Neuronal stem cell (in vitro differentiated cells): ENCODE data around the gene LRRC4.

ENCODE experiments used
- DNase-seq: peaks from one replicate; pipeline ENCODE4 v3.0.0-alpha.2; 2013; ENCODE audit warnings: low spot score
- H2AFZ ChIP-seq: one replicate; pipeline ENCODE4 v1.6.1; 2013; ENCODE audit warnings: mild to moderate bottlenecking, low read length, inconsistent platforms
- H2AK5ac ChIP-seq: 2 replicates; pipeline ENCODE4 v1.6.1; 2013; ENCODE audit warnings: low read depth, mild to moderate bottlenecking, inconsistent platforms, low read length, moderate library complexity, mixed read lengths
- H2BK120ac ChIP-seq: 2 replicates; pipeline ENCODE4 v1.6.1; 2013; ENCODE audit warnings: low read depth, mild to moderate bottlenecking, inconsistent platforms, low read length, moderate library complexity, mixed read lengths
- H2BK12ac ChIP-seq: one replicate; pipeline ENCODE4 v1.6.1; 2013; ENCODE audit warnings: low read length, inconsistent platforms
- H2BK15ac ChIP-seq: 2 replicates; pipeline ENCODE4 v1.6.1; 2013; ENCODE audit warnings: mild to moderate bottlenecking, low read length, inconsistent platforms, mixed read lengths
- H2BK5ac ChIP-seq: one replicate; pipeline ENCODE4 v1.6.1; 2013; ENCODE audit warnings: inconsistent platforms, mild to moderate bottlenecking, low read length, moderate library complexity
- H3K14ac ChIP-seq: one replicate; pipeline ENCODE4 v1.6.1; 2013; ENCODE audit warnings: low read length, inconsistent platforms
- H3K18ac ChIP-seq: 2 replicates; pipeline ENCODE4 v1.6.1; 2013; ENCODE audit warnings: low read length, inconsistent platforms
- H3K23ac ChIP-seq: 2 replicates; pipeline ENCODE4 v1.6.1; 2013; ENCODE audit warnings: low read depth, mild to moderate bottlenecking, mixed read lengths, low read length, inconsistent platforms; ENCODE audit not compliant: poor library complexity
- H3K27ac ChIP-seq: replicated peaks from 3 replicates; pipeline ENCODE4 v1.5.1; 2013; ENCODE audit warnings: low read length, inconsistent platforms
- H3K27me3 ChIP-seq, 3 experiments: 2 replicates each; pipeline ENCODE4 v1.6.1; 2013; ENCODE audit warnings: low read length in 3 of 3, mild to moderate bottlenecking in 2 of 3, inconsistent platforms in 1 of 3, low read depth in 1 of 3, mixed read lengths in 1 of 3, moderate library complexity in 1 of 3; ENCODE audit not compliant: control insufficient read depth in 3 of 3, insufficient read depth in 3 of 3
- H3K36me3 ChIP-seq, 2 donors: replicated peaks in 1 of 2; 2 replicates each; pipeline ENCODE4 v1.6.1; 2013; ENCODE audit warnings: low read length in 2 of 2; ENCODE audit not compliant: control insufficient read depth in 2 of 2, insufficient read depth in 2 of 2
- H3K4ac ChIP-seq: 2 replicates; pipeline ENCODE4 v1.6.1; 2013; ENCODE audit warnings: inconsistent platforms, mild to moderate bottlenecking, low read length, moderate library complexity
- H3K4me1 ChIP-seq, 2 donors: 1 replicate in 1 of 2; 2 replicates in 1 of 2; pipeline ENCODE4 v1.6.1; 2013; ENCODE audit warnings: low read length in 2 of 2, low read depth in 1 of 2; ENCODE audit not compliant: control insufficient read depth in 2 of 2, insufficient read depth in 1 of 2
- H3K4me2 ChIP-seq: one replicate; pipeline ENCODE4 v1.6.1; 2013; ENCODE audit warnings: mild to moderate bottlenecking, low read length, inconsistent platforms; ENCODE audit not compliant: insufficient read depth, poor library complexity, severe bottlenecking
- H3K4me3 ChIP-seq, 2 donors: 2 replicates each; pipeline ENCODE4 v1.5.1; 2013; ENCODE audit warnings: low read length in 2 of 2, mild to moderate bottlenecking in 2 of 2, inconsistent platforms in 1 of 2, moderate library complexity in 1 of 2
- H3K79me1 ChIP-seq: one replicate; pipeline ENCODE4 v1.6.1; 2013; ENCODE audit warnings: low read depth, mild to moderate bottlenecking, inconsistent platforms, low read length, moderate library complexity
- H3K9ac ChIP-seq: one replicate; pipeline ENCODE4 v1.6.1; 2013; ENCODE audit warnings: mild to moderate bottlenecking, low read depth, low read length, inconsistent platforms; ENCODE audit not compliant: poor library complexity
- H3K9me3 ChIP-seq, 2 donors: replicated peaks in 1 of 2; 2 replicates each; pipeline versions ENCODE3 to v1.6.1; 2013; ENCODE audit warnings: low read length in 2 of 2, mild to moderate bottlenecking in 2 of 2, inconsistent platforms in 1 of 2, low read depth in 1 of 2, mixed read lengths in 1 of 2, moderate library complexity in 1 of 2; ENCODE audit not compliant: control insufficient read depth in 2 of 2, insufficient read depth in 1 of 2
- H4K8ac ChIP-seq: one replicate; pipeline ENCODE4 v1.6.1; 2013; ENCODE audit warnings: low read depth, mild to moderate bottlenecking, inconsistent platforms, low read length, moderate library complexity
- H4K91ac ChIP-seq: one replicate; pipeline ENCODE4 v1.6.1; 2013; ENCODE audit warnings: low read length, low read depth, mild to moderate bottlenecking, inconsistent platforms; ENCODE audit not compliant: poor library complexity
- WGBS, 2 donors: extraction: QIAGEN DNeasy Blood & Tissue Kit; methylation state at CpG; one replicate each; pipeline ENCODE4 v1.1.7; 2013; ENCODE audit warnings: missing lambda C conversion rate in 2 of 2, mixed read lengths in 1 of 2; ENCODE audit not compliant: insufficient read length in 2 of 2, insufficient replicate concordance in 1 of 2; ENCODE audit errors: extremely low coverage in 2 of 2; 5-methylcytosine and 5-hydroxymethylcytosine counted together

The LRRC4 gene

GRCh38 chr7:128040205-128040604, 9.0 kb upstream of the LRRC4 start:
- peaks cover 7 to 13% of the 10 kb centered on the region in 2 donors for H3K4me1 ChIP-seq
- H3K27ac ChIP-seq: no peak overlapping the region

DNA sequence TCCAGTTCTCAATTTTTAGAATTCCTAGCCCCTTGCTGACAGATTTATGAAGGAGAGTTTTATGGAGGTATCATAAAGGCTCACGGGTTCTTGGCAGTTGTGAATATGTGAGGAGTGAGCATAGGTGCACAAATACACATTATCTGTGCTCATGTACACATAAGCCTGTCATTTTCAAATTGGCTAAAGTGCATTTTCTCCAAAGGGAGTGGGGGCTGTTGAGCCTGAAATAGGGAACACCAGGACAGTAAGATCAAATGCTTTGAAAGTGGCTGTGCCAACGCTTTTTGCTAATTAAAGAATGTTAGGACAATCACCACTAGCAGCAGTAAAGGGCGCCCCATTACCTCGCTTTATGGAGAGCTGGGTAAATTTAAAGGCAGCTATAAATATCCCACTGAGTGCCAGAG, 8.3 kb upstream of the LRRC4 start:
- no peak overlapping the region for H2BK5ac ChIP-seq
- H2AFZ ChIP-seq: no peak overlapping the region
- H3K9me3 ChIP-seq: no peaks in the 10 kb centered on the region
- H2BK15ac ChIP-seq: no peak overlapping the region
- no peak overlapping the region for H3K18ac ChIP-seq
- no peak overlapping the region for H2BK12ac ChIP-seq
- no peak overlapping the region for H2BK120ac ChIP-seq
- no peak overlapping the region for H3K4me3 ChIP-seq
- peaks cover 7 to 13% of the 10 kb centered on the region in 2 donors for H3K4me1 ChIP-seq
- no peak overlapping the region for H3K23ac ChIP-seq
- no peak for DNase-seq
- WGBS, 2 donors: no CpG with 5 or more reads among the region's 4 CpGs
- H2AK5ac ChIP-seq: no peak overlapping the region
- no peak overlapping the region for H3K4me2 ChIP-seq
- H4K8ac ChIP-seq: no peak overlapping the region
- no peaks in the 10 kb centered on the region for H3K36me3 ChIP-seq
- H3K79me1 ChIP-seq: no peaks in the 10 kb centered on the region
- no peak overlapping the region for H3K9ac ChIP-seq
- no peak overlapping the region for H3K4ac ChIP-seq
- no peak overlapping the region for H4K91ac ChIP-seq
- H3K27ac ChIP-seq: no peak overlapping the region
- H3K14ac ChIP-seq: no peak overlapping the region
- no peaks in the 10 kb centered on the region for H3K27me3 ChIP-seq

More at GRCh38 chr7:128040205-128040604, 9.0 kb upstream of the LRRC4 start:
- H3K4ac ChIP-seq: no peak overlapping the region
- no peak overlapping the region for H3K23ac ChIP-seq
- no peaks in the 10 kb centered on the region for H3K79me1 ChIP-seq
- no peak overlapping the region for H3K4me3 ChIP-seq
- no peaks in the 10 kb centered on the region for H3K9me3 ChIP-seq
- H3K14ac ChIP-seq: no peak overlapping the region
- no peak overlapping the region for H2AFZ ChIP-seq
- no peak overlapping the region for H2BK120ac ChIP-seq
- no peak overlapping the region for H2BK12ac ChIP-seq
- no peak overlapping the region for H4K91ac ChIP-seq
- no peak overlapping the region for H2BK15ac ChIP-seq
- H3K4me2 ChIP-seq: no peak overlapping the region
- H3K36me3 ChIP-seq: no peaks in the 10 kb centered on the region
- H2BK5ac ChIP-seq: no peak overlapping the region
- DNase-seq: no peak
- H4K8ac ChIP-seq: no peak overlapping the region
- H3K18ac ChIP-seq: no peak overlapping the region
- no peak overlapping the region for H2AK5ac ChIP-seq
- WGBS, 2 donors: no CpG with 5 or more reads among the region's 3 CpGs
- no peak overlapping the region for H3K9ac ChIP-seq
- H3K27me3 ChIP-seq: no peaks in the 10 kb centered on the region

- no peaks in the 10 kb centered on the region for H3K79me1 ChIP-seq
- H2BK5ac ChIP-seq: no peak overlapping the region
- no peaks in the 10 kb centered on the region for H3K36me3 ChIP-seq
- no peak overlapping the region for H3K18ac ChIP-seq
- no peak overlapping the region for H2BK15ac ChIP-seq
- DNase-seq: no peak
- H3K4me3 ChIP-seq: no peak overlapping the region
- H3K4me1 ChIP-seq: peaks cover 11 to 14% of the 10 kb centered on the region in 2 donors
- H3K9me3 ChIP-seq: no peaks in the 10 kb centered on the region
- H3K9ac ChIP-seq: no peak overlapping the region
- H3K14ac ChIP-seq: no peak overlapping the region
- no peak overlapping the region for H4K8ac ChIP-seq
- H3K4ac ChIP-seq: no peak overlapping the region
- WGBS, 2 donors: no CpG with 5 or more reads among the region's 8 CpGs
- H3K23ac ChIP-seq: no peak overlapping the region
- H2BK120ac ChIP-seq: no peak overlapping the region
- H2AK5ac ChIP-seq: no peak overlapping the region
- no peak overlapping the region for H2BK12ac ChIP-seq
- H3K27me3 ChIP-seq: no peaks in the 10 kb centered on the region
- H2AFZ ChIP-seq: no peak overlapping the region
- no peak overlapping the region for H3K4me2 ChIP-seq
- H4K91ac ChIP-seq: no peak overlapping the region
- no peak overlapping the region for H3K27ac ChIP-seq
Observed at GRCh38 chr7:128037880-128038619, 6.8 kb upstream of the LRRC4 start.

- Histone ChIP-seq H2BK120ac (no peak overlapping the region), H3K36me3 (no peaks in the 10 kb centered on the region), H3K14ac (no peak overlapping the region), H3K18ac (no peak overlapping the region), H3K4me2 (no peak overlapping the region), H3K9me3 (no peaks in the 10 kb centered on the region), H2AFZ (no peak overlapping the region), H3K27me3 (no peaks in the 10 kb centered on the region), H2BK15ac (no peak overlapping the region), H2BK12ac (no peak overlapping the region), H4K91ac (no peak overlapping the region), H3K4me3 (no peak overlapping the region), H3K23ac (no peak overlapping the region), H3K4me1 (peaks cover 11 to 13% of the 10 kb centered on the region in 2 donors), H2BK5ac (no peak overlapping the region), H3K4ac (no peak overlapping the region), H4K8ac (no peak overlapping the region), H3K27ac (no peak overlapping the region), H3K9ac (no peak overlapping the region), H2AK5ac (no peak overlapping the region), H3K79me1 (no peaks in the 10 kb centered on the region)
- WGBS, 2 donors: no CpG with 5 or more reads among the region's 2 CpGs
- no peak for DNase-seq
Observed at GRCh38 chr7:128037081-128037480, 5.8 kb upstream of the LRRC4 start.
